CD8-positive, alpha-beta memory T cell (primary cell): ENCODE data around the gene SCARB1. TPM values are rescaled to one million over a fixed set of nuclear protein-coding genes. Genes with fewer than 3 reads are reported as not detected.
A peak's percentile ranks its signal among the peaks of the same experiment; 100 is the strongest.

Experiments used
- CTCF ChIA-PET: fragments of 350-600 bp; sonication (Branson Sonifier 250); formaldehyde crosslinking; loops from one replicate; lab custom pipeline; 2021; ENCODE audit warnings: antibody characterized with exemption; lab: Charles Lee
- POLR2A ChIA-PET: fragments of 350-600 bp; sonication (Branson Sonifier 250); formaldehyde crosslinking; loops from one replicate; lab custom pipeline; 2021; ENCODE audit warnings: antibody characterized with exemption; lab: Charles Lee
- DNase-seq, 5 donors: peaks; one replicate each; pipeline versions ENCODE4 v3.0.0 to v3.0.0-alpha.2; 2020 to 2022; ENCODE audit warnings: mixed read lengths in 1 of 5
- H3K27ac ChIP-seq: one replicate; pipeline ENCODE4 v1.7.0; 2013; ENCODE audit warnings: low read depth, mild to moderate bottlenecking, low read length, moderate library complexity
- H3K27me3 ChIP-seq: 2 replicates; pipeline ENCODE4 v1.7.0; 2013; ENCODE audit warnings: low read length, mild to moderate bottlenecking; ENCODE audit not compliant: insufficient read depth, poor library complexity, severe bottlenecking
- H3K36me3 ChIP-seq: 2 replicates; pipeline ENCODE4 v1.7.0; 2013; ENCODE audit warnings: mild to moderate bottlenecking, low read length, moderate library complexity; ENCODE audit not compliant: insufficient read depth
- H3K4me1 ChIP-seq: 2 replicates; pipeline ENCODE4 v1.7.0; 2013; ENCODE audit warnings: mild to moderate bottlenecking, low read length, moderate library complexity; ENCODE audit not compliant: insufficient read depth
- H3K4me3 ChIP-seq: 2 replicates; pipeline ENCODE4 v1.7.0; 2013; ENCODE audit warnings: mild to moderate bottlenecking, low read length
- H3K9me3 ChIP-seq: 2 replicates; pipeline ENCODE4 v1.7.0; 2013; ENCODE audit warnings: mild to moderate bottlenecking, low read length
- H3K27ac Mint-ChIP-seq, 8 donors: one replicate each; pipeline ENCODE4 v1.8.0; 2020 to 2021; ENCODE audit warnings: mixed read lengths in 8 of 8, mild to moderate bottlenecking in 6 of 8, inconsistent platforms in 3 of 8, moderate library complexity in 3 of 8
- H3K27me3 Mint-ChIP-seq, 2 donors: one replicate each; pipeline ENCODE4 v1.8.0; 2020 to 2021; ENCODE audit warnings: mixed read lengths in 2 of 2, mild to moderate bottlenecking in 1 of 2, moderate library complexity in 1 of 2
- H3K36me3 Mint-ChIP-seq, 3 donors: one replicate each; pipeline ENCODE4 v1.8.0; 2020 to 2021; ENCODE audit warnings: mixed read lengths in 3 of 3, inconsistent platforms in 1 of 3, mild to moderate bottlenecking in 1 of 3
- H3K4me1 Mint-ChIP-seq, 3 donors: one replicate each; pipeline ENCODE4 v1.8.0; 2020 to 2021; ENCODE audit warnings: mixed read lengths in 3 of 3, inconsistent platforms in 1 of 3, mild to moderate bottlenecking in 1 of 3
- H3K4me3 Mint-ChIP-seq, 7 donors: one replicate each; pipeline ENCODE4 v1.8.0; 2020 to 2021; ENCODE audit warnings: mixed read lengths in 7 of 7, mild to moderate bottlenecking in 6 of 7, moderate library complexity in 4 of 7, inconsistent platforms in 2 of 7
- H3K9me3 Mint-ChIP-seq, 5 donors: one replicate each; pipeline ENCODE4 v1.8.0; 2020 to 2022; ENCODE audit warnings: mixed read lengths in 5 of 5, mild to moderate bottlenecking in 3 of 5, moderate library complexity in 2 of 5, inconsistent platforms in 1 of 5
- polyA plus RNA-seq: library from polyadenylated mRNA; unstranded; fragments of 300-500 nt; fragmentation: Illumina TruSeq; gene quantifications from one replicate; pipeline ENCODE4 v1.2.3, GENCODE V29; 2021
- total RNA-seq, 2 experiments: library from RNA; stranded (reverse); gene quantifications; one replicate each; pipeline ENCODE4 v1.2.3, GENCODE V29; 2021

The SCARB1 gene
- total and polyA plus RNA-seq, 3 experiments from 2014 or later, result 3.6 to 21.6 (median 20.4) TPM

- H3K27ac ChIP-seq, result no peak overlapping the region
- no peaks in the 10 kb centered on the region for H3K36me3 ChIP-seq
- H3K27me3 Mint-ChIP-seq, result no peaks in the 10 kb centered on the region
- peaks cover under 1 to 4% (median under 1%) of the 10 kb centered on the region in 3 donors for H3K36me3 Mint-ChIP-seq
- no peaks in the 10 kb centered on the region for H3K9me3 Mint-ChIP-seq
- no peaks in the 10 kb centered on the region for H3K4me1 Mint-ChIP-seq
- CTCF ChIA-PET, result no interaction called here
- H3K4me3 Mint-ChIP-seq, result no peak overlapping the region
- H3K4me1 ChIP-seq, result no peaks in the 10 kb centered on the region
- DNase-seq, result no peak
- H3K4me3 ChIP-seq, result no peak overlapping the region
- H3K9me3 ChIP-seq, result no peaks in the 10 kb centered on the region
- H3K27ac Mint-ChIP-seq, result no peak overlapping the region
- no peaks in the 10 kb centered on the region for H3K27me3 ChIP-seq
- POLR2A ChIA-PET, result no interaction called here
Measured at GRCh38 chr12:124808272-124808671, 55.4 kb downstream of the SCARB1 start.

GRCh38 chr12:124805876-124806668, 57.6 kb downstream of the SCARB1 start:
- no peak overlapping the region for H3K27ac ChIP-seq
- H3K4me3 ChIP-seq, result no peak overlapping the region
- H3K27me3 Mint-ChIP-seq, result no peaks in the 10 kb centered on the region
- H3K9me3 ChIP-seq, result no peaks in the 10 kb centered on the region
- H3K9me3 Mint-ChIP-seq, result no peaks in the 10 kb centered on the region
- no peak for DNase-seq
- CTCF ChIA-PET, result no interaction called here
- H3K4me3 Mint-ChIP-seq, result no peak overlapping the region
- H3K4me1 Mint-ChIP-seq, result no peaks in the 10 kb centered on the region
- H3K27me3 ChIP-seq, result no peaks in the 10 kb centered on the region
- POLR2A ChIA-PET, result no interaction called here
- no peaks in the 10 kb centered on the region for H3K4me1 ChIP-seq
- H3K27ac Mint-ChIP-seq, result no peak overlapping the region
- H3K36me3 ChIP-seq, result no peaks in the 10 kb centered on the region
- H3K36me3 Mint-ChIP-seq, result peaks cover 0 to 4% (median 0%) of the 10 kb centered on the region in 3 donors

- no peak overlapping the region for H3K4me3 Mint-ChIP-seq
- H3K27me3 ChIP-seq, result no peaks in the 10 kb centered on the region
- peaks cover 0 to 2% (median 0%) of the 10 kb centered on the region in 3 donors for H3K36me3 Mint-ChIP-seq
- H3K9me3 Mint-ChIP-seq, result no peaks in the 10 kb centered on the region
- no peaks in the 10 kb centered on the region for H3K36me3 ChIP-seq
- no peaks in the 10 kb centered on the region for H3K4me1 ChIP-seq
- no peak overlapping the region for H3K4me3 ChIP-seq
- POLR2A ChIA-PET, result no interaction called here
- H3K9me3 ChIP-seq, result no peaks in the 10 kb centered on the region
- H3K27ac ChIP-seq, result no peak overlapping the region
- CTCF ChIA-PET, result no interaction called here
- no peaks in the 10 kb centered on the region for H3K27me3 Mint-ChIP-seq
- DNase-seq, result no peak
- peak overlapping the region in 2 of 8 donors; percentile 48 to 51 for H3K27ac Mint-ChIP-seq
- no peaks in the 10 kb centered on the region for H3K4me1 Mint-ChIP-seq
Measured at GRCh38 chr12:124805050-124805449, 58.6 kb downstream of the SCARB1 start.

- Histone ChIP-seq H3K36me3 (no peaks in the 10 kb centered on the region), H3K4me1 (no peaks in the 10 kb centered on the region), H3K27me3 (no peaks in the 10 kb centered on the region), H3K4me3 (no peak overlapping the region), H3K27ac (no peak overlapping the region), H3K9me3 (no peaks in the 10 kb centered on the region)
- Mint-ChIP-seq H3K36me3 (peaks cover 0 to 2% (median 0%) of the 10 kb centered on the region in 3 donors), H3K27me3 (no peaks in the 10 kb centered on the region), H3K27ac (peak overlapping the region in 1 of 8 donors; percentile 4), H3K9me3 (no peaks in the 10 kb centered on the region), H3K4me3 (no peak overlapping the region), H3K4me1 (no peaks in the 10 kb centered on the region)
- CTCF ChIA-PET, result no interaction called here
- POLR2A ChIA-PET, result interaction anchor here (0.7 kb wide), 1 partner anchor 60 kb away, joined by 5 read pairs; the partner anchor contains the start of gene SCARB1
- DNase-seq, result no peak
Measured at GRCh38 chr12:124804011-124804621, 59.5 kb downstream of the SCARB1 start.

- Mint-ChIP-seq H3K27me3 (no peaks in the 10 kb centered on the region), H3K4me1 (no peaks in the 10 kb centered on the region), H3K27ac (no peak overlapping the region), H3K36me3 (peaks cover 0 to 4% (median 0%) of the 10 kb centered on the region in 3 donors), H3K9me3 (no peaks in the 10 kb centered on the region), H3K4me3 (no peak overlapping the region)
- Histone ChIP-seq H3K27me3 (no peaks in the 10 kb centered on the region), H3K27ac (no peak overlapping the region), H3K9me3 (no peaks in the 10 kb centered on the region), H3K4me3 (no peak overlapping the region), H3K4me1 (no peaks in the 10 kb centered on the region), H3K36me3 (no peaks in the 10 kb centered on the region)
- POLR2A ChIA-PET, result no interaction called here
- DNase-seq, result no peak
- CTCF ChIA-PET, result no interaction called here
Measured at GRCh38 chr12:124802361-124802760, 61.3 kb downstream of the SCARB1 start.

GRCh38 chr12:124800506-124800905, 63.2 kb downstream of the SCARB1 start:
- H3K27me3 Mint-ChIP-seq, result no peaks in the 10 kb centered on the region
- Histone ChIP-seq H3K9me3 (no peaks in the 10 kb centered on the region), H3K36me3 (no peaks in the 10 kb centered on the region), H3K4me3 (no peak overlapping the region), H3K27ac (no peak overlapping the region), H3K4me1 (no peaks in the 10 kb centered on the region), H3K27me3 (no peaks in the 10 kb centered on the region)
- no peaks in the 10 kb centered on the region for H3K9me3 Mint-ChIP-seq
- ChIA-PET POLR2A (no interaction called here), CTCF (no interaction called here)
- no peak overlapping the region for H3K4me3 Mint-ChIP-seq
- peaks cover 6 to 9% (median 7%) of the 10 kb centered on the region in 3 donors for H3K4me1 Mint-ChIP-seq
- H3K27ac Mint-ChIP-seq, result no peak overlapping the region
- H3K36me3 Mint-ChIP-seq, result peaks cover 0 to 4% (median 0%) of the 10 kb centered on the region in 3 donors
- DNase-seq, result no peak

GRCh38 chr12:124797321-124797720, 66.3 kb downstream of the SCARB1 start:
- POLR2A ChIA-PET, result no interaction called here
- CTCF ChIA-PET, result no interaction called here
- peaks cover 6 to 11% (median 7%) of the 10 kb centered on the region in 3 donors for H3K4me1 Mint-ChIP-seq

GRCh38 chr12:124796303-124796960, 67.2 kb downstream of the SCARB1 start:
- no peaks in the 10 kb centered on the region for H3K9me3 Mint-ChIP-seq
- H3K27me3 Mint-ChIP-seq, result peaks cover 0 to 2% of the 10 kb centered on the region in 2 donors
- H3K4me3 Mint-ChIP-seq, result peak overlapping the region in 1 of 7 donors; percentile 61
- H3K27ac ChIP-seq, result no peak overlapping the region
- peaks cover 6 to 11% (median 7%) of the 10 kb centered on the region in 3 donors for H3K4me1 Mint-ChIP-seq
- H3K36me3 Mint-ChIP-seq, result peaks cover 0 to 1% (median 0%) of the 10 kb centered on the region in 3 donors
- ChIA-PET POLR2A (no interaction called here), CTCF (no interaction called here)
- H3K27ac Mint-ChIP-seq, result peak overlapping the region in 4 of 8 donors; percentile 14 to 89 (median 39)
- no peaks in the 10 kb centered on the region for H3K27me3 ChIP-seq
- no peaks in the 10 kb centered on the region for H3K9me3 ChIP-seq
- no peak overlapping the region for H3K4me3 ChIP-seq
- no peaks in the 10 kb centered on the region for H3K36me3 ChIP-seq
- DNase-seq, result no peak
- H3K4me1 ChIP-seq, result no peaks in the 10 kb centered on the region

More at GRCh38 chr12:124797321-124797720, 66.3 kb downstream of the SCARB1 start:
- H3K27me3 Mint-ChIP-seq, result peaks cover 0 to 2% of the 10 kb centered on the region in 2 donors
- Histone ChIP-seq H3K4me3 (no peak overlapping the region), H3K36me3 (no peaks in the 10 kb centered on the region), H3K27ac (no peak overlapping the region), H3K4me1 (no peaks in the 10 kb centered on the region), H3K27me3 (no peaks in the 10 kb centered on the region), H3K9me3 (no peaks in the 10 kb centered on the region)
- no peaks in the 10 kb centered on the region for H3K9me3 Mint-ChIP-seq
- no peak overlapping the region for H3K4me3 Mint-ChIP-seq
- H3K36me3 Mint-ChIP-seq, result peaks cover 0 to 1% (median 0%) of the 10 kb centered on the region in 3 donors
- H3K27ac Mint-ChIP-seq, result peak overlapping the region in 4 of 8 donors; percentile 1 to 89 (median 56)
- no peak for DNase-seq
